SHP77 treated with DMSO at 0.1 percent for 48 hours (cell line): ENCODE data around the gene PLEKHM2.
"Not testable (repeated sequence)": the region's sequence is repeated elsewhere in the genome, so short reads cannot be mapped to it uniquely, and the experiment has no call there.

Experiments
- DNase-seq: peaks from one replicate; lab custom pipeline; 2025; lab: John Stamatoyannopoulos, UW

Gene PLEKHM2

DNA sequence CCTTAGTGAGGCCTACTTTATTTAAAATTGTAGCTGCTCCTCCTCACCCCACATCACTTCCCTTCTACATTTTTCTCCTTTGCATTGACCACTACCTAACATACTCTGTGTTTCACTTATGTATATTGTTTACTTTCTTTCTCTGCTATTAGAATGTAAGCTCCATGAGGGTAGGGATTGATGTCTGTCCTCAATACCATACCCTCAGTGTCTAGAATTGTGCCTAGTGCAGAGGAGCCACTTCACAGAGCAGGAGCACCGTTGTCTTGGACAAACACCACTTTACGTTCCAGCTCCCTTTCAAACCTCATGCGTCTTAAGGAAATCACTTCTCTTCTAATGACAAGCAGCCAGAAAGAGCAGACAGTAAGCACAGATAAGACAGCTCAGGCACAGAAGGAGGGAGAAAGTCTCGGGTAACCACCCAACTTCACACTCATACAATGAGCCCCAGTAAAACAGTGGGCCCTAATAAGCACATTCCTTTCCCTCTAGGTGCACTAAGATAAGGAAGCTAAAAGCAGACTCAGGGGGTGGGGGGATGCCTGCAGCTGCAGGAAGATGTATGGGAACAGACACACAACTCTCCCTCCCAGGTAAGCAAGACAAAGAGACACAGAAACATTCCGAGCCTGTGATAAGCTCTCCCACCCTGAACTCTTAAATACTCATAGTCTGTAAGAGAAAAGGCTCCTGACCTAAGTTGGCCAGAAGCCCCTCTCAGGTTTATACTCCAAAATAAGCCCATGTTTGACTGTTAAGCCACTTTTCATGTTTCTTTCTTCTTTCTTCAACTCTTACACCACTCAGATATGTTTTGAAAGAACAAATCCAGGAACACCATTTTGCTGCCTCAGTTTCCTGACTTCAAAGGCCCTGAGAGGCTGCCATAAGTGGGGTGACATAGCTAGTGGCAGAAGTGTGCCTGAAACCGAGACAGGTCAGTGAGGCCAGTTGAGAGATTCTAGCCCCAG, 7.1 kb upstream of the PLEKHM2 start:
- DNase-seq, result no peak

DNA sequence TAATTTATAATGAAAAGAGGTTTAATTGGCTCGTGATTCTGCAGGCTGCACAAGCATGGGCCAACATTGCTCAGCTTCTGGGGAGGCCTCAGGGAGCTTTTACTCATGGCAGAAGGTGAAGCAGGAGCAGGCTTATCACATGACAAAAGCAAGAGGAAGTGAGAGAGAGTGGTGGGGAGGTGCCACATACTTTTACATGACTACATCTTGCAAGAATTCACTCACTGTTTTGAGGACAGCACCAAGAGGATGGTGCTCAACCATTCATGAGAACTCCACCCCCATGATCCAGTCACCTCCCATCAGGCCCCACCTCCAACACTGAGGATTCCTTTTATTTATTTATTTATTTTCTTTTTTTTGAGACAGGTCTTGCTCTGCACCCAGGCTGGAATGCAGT, 5.5 kb upstream of the PLEKHM2 start:
- DNase-seq, result no peak

DNA sequence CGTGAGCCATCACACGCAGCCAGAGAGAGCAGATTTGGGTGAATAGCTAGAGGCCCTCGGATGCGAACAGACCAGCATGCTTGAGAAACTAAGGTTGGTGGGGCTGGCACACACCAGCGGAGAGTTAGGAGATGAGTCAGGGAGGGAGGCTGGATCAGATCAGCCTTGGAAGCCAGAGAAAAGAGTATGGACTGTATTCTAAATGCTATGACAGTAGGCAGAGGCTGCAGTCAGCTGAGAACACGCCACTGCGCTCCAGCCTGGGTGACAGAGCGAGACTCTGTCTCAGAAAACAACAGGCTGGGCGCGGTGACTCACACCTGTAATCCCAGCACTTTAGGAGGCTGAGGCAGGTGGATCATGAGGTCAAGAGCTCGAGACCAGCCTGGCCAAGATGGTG, 4.0 kb upstream of the PLEKHM2 start:
- no peak for DNase-seq

DNA sequence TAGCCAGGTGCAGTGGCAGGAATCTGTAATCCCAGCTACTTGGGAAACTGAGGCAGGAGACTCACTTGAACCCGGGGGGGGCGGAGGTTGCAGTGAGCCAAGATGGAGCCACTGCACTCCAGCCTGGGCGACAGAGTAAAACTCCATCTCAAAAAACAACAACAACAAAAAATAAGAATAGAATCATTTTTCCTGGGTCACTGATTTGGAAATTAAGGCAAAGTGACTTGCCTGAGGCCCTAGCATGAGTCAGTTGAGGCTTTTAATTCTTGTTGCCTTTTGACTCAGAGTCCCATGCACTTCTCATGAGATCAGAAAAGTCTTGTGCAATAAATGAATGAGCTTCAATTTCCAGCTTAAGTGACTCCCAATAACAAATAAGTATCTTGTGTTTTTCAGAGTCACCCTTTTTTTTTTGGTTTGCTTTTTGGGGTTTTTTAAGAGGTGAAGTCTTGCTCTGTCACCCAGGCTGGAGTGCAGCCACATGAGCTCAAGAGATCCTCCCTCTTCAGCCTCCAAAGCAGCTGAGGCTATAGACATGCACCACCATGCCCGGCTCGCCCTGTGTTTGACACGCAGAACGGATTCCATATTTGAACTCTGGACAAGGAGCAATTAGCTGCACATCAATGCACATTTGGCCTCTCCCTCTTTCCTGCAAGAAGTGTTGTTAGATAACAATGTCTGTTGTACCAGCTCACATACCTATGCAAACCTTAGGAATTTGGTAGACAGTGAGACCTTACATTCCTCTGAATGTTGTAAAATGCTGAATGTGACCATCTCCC, 3.4 kb upstream of the PLEKHM2 start:
- DNase-seq, result no peak

DNA sequence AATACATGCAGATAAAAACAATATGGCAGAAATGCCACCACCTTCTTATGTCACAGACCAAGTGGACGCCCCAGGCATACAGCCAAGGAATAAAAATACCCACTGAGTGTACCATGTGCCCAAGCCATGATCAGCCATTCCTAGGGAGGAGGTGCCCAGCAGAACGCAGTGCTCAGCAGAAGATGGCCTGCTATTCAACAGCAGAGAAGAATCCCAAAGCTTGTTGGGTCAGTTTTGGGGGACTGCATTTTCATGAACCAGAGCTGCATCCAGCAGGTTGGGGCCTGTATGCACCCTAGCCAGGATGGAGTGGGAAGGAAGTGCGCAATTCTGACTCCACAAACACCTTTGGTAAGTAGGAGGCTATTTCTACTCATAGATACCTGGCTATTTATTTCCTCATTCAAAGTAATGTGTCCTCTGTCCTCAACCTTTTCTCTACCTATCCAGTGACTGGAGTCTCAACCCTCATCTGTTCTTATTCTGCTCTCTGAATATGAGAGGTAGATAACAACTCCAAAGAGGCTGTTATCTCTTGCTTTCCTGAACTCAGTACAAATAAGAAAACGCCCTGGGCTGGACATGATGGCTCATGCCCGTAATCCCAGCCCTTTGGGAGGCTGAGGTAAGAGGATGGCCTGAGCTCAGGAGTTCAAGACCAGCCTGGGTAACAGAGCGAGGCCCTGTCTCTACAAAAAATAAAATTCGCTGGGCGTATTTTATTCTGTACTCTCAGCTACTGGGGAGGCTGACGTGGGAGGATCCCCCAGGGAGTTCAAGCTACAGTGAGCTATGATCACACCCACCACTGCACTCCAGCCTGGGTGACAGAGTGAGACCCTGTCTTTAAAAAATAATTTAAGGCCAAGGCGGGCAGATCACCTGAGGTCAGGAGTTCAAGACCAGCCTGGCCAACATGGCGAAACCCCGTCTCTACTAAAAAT, 2.5 kb upstream of the PLEKHM2 start:
- no peak for DNase-seq

DNA sequence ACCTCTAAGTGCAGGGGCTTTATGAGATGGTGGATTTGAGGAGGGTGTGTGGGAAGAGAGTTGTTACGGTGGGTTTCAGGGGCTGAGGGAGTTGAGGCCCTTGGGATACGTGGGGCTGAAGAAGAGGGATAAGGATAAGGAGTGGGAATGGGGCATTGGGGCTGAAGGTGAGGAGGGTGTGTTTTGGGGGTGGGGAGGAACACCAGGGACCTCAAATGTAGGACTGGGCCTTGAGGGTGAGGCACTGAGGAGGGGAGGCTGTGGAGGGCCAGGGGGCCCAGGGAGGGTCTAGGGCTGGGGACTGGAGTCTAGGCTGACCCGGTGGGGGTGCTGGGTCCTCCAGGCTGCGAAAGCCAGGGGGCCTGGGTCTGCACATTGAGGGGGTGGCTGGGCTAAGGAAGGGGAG, 1.2 kb upstream of the PLEKHM2 start:
- no peak for DNase-seq

DNA sequence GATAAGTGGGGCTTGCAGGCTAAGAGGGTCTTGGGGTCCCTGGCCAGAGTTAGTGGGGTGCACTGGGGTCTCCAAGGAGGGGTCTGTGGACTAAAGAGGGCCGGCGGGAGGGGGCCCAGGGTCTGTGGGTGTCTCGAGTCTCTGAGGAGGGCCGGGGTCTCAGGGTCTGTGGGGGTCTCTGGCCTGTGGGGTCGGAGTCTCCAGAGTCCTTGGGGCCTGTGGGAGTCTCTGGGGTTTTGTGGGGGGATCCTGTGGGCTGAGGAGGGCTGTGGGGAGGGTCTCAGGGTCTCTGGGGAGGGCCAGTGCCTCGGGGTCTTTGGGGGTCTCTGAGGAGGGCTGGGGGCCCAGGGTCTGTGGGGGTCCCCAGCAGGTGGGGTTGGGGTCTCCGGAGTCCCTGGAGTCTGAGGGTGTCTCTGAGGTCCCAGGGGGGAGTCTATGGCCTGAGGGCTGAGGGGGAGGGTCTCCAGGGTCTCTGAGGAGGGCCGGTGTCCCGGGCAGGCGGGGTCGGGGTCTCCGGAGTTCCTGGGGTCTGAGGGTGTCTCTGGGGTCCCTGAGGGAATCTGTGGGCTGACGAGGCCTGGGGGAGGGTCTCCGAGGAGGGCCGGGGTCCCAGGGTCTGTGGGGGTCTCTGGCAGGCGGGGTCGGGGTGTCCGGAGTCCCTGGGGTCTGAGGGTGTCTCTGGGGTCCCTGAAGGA, 628 bp upstream of the PLEKHM2 start:
- no peak for DNase-seq

DNA sequence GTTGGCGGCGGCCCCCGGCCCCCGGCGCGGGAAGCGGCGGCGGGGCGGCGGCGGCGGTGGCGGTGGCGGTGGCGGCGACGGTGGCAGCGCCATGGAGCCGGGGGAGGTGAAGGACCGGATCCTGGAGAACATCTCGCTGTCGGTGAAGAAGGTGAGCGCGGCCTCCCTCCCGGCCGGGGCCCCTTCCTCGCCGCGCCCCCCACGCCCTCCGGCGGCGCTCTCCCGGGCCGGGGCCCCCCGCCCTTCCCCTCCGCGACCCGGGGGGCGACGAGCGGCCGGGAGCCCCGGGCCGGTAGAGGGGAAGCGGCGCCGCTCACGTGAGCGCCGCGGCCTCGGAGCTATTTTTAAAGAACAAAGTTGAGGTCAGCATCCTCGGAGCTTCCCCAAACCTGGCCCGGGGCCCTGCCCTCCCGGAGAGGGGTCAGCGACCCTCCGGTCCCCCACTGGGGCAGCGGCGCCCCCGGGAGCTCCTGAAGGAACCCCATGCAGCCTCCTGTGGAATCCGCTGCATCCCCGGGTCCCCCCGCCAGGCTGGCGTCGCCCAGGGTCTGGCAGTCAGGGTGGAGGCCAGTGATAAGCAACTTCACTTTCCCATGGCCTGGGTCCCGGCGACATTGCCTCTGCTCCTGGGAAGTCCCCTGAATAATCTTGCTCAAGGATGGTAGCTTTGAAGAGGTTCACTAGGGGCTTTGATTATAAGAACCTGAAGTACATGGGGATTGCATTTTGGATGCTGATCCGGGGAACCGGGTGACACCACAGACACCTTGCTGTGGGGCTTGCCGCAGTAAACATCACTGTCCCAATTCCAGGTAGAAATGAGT, 560 bp downstream of the PLEKHM2 start:
- DNase-seq, result no peak

DNA sequence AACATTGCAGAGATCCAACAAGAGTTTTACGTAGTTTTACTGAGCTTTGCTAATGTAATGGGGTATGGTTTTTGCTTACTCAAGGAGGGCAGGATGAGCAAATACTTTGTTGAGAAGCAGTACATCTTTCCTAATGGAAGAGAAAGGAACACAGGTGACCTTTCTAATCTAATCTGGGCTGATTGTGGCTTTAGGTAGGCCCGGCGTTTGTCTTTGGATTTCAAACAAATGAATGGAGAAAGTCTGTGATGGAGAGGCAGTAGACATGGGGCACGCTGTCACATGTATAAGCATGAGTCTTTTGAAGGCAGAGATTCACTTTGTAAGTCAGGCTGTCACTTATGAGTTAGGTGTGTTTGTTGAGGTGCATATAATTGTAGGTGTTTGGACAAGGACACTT, 1.7 kb downstream of the PLEKHM2 start:
- DNase-seq, result no peak

DNA sequence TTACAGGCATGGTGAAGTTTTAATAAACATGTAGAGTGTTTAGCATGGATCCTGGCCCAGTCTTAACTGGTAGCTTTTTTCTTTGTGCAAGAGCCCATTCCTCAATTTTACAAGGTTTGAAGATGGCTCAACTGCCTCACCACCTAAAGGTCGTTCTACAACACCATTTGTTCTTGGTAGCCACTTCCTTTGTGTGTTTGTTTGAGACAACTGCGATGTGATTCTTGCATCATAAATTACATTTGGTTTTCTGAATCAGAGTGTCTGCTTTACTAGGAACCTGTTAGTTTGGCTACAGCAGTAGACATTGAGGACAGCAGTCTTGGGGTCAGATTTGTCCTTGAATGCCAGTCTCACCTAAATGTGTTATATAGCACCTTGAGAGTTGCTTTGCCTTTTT, 3.3 kb downstream of the PLEKHM2 start:
- DNase-seq, result no peak

DNA sequence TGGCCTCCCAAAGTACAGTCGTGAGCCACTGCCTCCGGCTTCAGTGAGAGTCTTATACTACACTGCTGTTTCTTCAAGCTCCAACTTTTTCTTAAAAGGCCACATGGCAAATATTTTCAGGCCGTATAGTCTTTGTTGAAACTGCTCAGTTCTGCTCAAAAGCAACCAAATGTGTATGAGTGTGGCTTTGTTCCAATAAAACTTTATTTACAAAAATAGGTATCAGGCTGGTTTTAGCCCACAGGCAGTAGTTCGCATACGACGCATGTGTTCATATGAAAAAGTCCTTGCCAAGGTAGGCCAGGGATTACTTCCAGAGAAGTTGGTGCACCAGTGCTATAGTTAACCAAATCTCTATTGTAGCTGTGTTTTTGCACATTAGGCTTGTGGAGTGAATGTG, 6.2 kb downstream of the PLEKHM2 start:
- DNase-seq, result no peak

DNA sequence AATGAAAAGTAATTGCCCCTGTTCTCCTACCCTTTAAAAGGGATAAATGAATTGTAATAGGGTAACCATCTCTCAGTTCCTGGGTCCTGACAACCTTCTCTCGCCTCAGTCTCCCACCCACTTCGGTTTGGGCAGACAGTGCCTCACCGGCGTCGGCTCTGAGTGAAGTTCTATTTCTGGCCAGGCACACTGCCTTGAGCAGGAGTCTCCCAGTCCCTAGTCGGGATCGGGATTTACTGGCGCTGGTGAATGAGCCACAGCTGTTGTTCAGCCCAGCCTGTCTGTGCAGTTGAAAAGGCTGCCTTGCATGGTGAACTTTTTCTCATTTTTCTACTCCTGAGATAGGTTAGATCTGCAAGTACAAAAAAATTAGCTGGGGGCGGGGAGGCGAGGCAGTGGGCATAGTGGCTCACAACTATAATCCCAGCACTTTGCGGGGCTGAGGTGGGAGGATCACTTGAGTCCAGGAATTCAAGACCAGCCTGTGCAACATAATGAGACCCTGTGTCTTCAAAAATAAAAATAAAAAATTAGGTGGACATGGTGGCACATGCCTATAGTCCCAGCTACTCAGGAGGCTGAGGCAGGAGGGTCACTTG, 7.4 kb downstream of the PLEKHM2 start:
- no peak for DNase-seq

DNA sequence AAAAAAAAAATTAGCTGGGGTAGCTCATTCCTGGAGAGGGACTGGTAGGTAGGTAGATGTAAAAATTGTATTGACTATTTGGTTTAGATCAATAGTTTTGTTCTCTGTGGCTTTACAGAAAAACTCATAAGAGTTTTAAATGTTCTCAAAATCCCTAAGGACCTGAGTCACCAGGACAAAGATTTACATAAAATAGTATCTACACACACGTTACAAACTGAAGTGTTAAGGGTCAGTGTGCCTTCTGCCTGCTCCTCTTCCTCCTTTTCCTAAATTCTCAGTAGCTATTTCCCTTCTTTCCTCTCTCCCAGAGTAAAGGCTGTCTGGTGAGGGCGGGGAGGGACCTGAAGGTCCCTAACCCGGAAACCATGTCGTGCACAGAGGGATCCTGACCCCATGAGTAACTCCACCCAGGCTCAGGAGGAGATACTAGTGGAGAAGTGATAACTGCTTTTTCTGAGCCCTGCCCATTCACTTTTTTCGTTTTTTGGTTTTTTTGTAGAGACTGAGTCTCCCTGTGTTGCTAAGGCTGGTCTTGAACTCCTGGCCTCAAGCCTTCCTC, 8.1 kb downstream of the PLEKHM2 start:
- no peak for DNase-seq

DNA sequence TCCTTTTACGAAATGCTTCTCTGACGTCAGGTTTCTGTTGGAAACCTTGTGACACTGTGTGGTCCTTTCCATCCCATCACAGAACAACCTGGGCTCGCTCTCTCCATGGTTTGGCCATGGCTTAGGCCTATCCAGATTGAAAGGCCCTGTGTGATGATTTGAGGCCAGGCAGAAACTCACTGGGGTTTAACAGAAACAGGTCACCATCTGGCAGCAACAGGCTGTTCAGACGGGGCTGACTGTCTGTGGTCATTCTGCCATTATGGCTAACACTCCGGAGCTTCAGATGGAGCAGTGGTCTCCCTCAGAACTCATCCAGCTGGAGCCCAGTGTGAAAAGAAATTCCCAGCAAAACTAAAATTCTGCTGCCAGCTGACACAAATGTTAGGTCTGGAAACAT, 9.3 kb downstream of the PLEKHM2 start:
- DNase-seq, result no peak

DNA sequence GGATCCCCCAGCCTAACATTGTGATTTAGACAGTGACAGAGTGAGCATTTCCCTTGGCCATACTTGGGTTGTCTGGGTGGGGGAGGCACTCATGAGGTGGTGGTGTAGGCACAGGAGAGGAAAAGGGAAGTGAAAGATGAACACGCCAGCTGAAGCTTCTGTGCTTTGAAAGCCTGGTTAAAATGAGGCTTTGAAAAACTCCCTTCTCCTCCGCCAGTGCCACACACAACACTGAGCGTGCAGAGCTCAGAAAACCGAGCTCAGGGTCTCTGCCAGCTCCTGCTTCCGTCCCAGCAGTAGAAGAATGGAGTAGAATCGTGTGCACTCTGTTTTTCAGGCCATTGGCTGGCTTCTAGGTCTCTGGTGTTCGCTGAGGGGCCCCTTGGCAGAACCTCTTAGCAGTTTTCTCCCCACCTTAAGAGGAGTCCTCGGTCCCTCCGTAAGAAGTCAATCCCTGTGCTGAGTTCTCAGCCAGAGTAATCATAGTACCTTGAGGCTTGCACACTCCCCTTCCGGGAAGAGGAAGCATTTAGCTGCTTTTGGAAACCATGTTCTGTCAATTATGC, 12.9 kb downstream of the PLEKHM2 start:
- DNase-seq, result no peak

DNA sequence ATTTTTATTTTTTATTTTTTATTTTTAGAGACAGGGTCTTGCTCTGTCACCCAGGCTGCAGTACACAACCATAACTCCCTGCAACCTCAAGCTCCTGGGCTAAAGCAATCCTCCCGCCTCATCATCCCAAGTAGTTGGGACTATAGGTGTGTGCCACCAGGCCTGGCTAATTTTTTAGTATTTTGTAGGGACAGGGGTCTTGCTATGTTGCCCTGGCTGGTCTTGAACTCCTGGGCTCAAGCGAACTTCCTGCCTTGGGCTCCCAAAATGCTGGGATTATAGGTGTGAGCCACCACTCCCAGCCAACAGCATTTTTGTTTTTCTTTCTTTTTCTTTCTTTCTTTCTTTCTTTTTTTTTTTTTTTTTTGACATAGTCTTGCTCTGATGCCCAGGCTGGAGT, 14.1 kb downstream of the PLEKHM2 start:
- no peak for DNase-seq

DNA sequence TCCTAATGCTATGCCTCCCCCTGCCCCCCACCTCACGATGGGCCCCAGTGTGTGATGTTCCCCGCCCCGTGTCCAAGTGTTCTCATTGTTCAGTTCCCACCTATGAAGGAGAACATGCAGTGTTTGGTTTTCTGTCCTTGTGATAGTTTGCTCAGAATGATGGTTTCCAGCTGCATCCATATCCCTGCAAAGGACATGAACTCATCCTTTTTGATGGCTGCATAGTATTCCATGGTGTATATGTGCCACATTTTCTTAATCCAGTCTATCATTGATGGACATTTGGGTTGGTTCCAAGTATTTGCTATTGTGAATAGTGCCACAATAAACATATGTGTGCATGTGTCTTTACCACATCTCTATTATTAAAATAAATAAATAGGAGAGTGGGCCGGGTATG, 15.2 kb downstream of the PLEKHM2 start:
- not testable (repeated sequence) for DNase-seq

DNA sequence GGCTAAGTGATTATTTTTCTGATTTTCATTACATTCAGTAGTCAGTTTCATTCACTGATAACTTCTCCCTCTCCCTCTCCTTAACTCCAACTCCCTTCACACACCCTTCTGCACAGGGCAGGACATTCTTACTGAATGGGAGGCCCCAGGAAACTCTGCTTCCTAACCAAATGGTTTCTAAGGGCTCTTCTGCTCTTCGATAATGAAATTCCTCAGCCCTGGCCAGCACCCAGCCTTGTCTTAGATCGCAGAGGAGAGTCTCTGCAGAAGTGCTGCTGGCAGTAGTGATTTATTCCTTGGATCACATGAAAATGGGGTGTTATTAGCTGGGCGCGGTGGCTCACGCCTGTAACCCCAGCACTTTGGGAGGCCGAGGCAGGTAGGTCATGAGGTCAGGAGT, 16.4 kb downstream of the PLEKHM2 start:
- DNase-seq, result no peak

DNA sequence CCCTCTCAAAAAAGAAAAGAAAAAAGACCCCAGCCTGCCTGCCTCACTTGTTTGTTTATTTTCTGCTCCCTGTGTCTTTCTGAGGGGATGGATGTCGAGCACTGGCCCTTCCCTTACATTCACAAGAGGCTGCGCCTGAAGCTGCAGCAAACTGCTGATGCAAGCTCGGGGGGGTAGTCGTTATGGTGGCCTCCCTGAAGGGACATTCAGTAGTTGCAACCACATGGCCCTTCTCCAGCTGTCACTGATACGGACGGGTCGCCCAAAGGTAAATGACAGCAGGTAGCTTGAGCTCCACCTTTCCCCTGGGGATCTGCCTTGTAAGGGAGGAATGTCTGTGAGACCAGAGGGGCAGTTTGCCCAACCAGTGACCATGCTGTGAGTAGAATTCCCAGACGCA, 17.7 kb downstream of the PLEKHM2 start:
- DNase-seq, result no peak
